Upper lobe of left lung (tissue), 6 donors: ENCODE data around the gene VPS8. TPM values are rescaled to one million over a fixed set of nuclear protein-coding genes. Genes with fewer than 3 reads are reported as not detected.

Experiments
- ATAC-seq, 2 donors: fragments of 200-7000 bp; cut with Tn5 transposase; one replicate each; pipeline ENCODE4 v1.9.1; 2022; ENCODE audit warnings: mild to moderate bottlenecking in 2 of 2, moderate library complexity in 2 of 2; ENCODE audit not compliant: low FRiP score in 2 of 2
- DNase-seq, 2 donors: peaks; one replicate each; pipeline ENCODE4 v3.0.0-alpha.2; 2019 to 2020
- H3K27ac ChIP-seq, 4 donors: fragments of 200-600 bp; sonication (generic); one replicate each; pipeline ENCODE4 v1.5.1; 2016 to 2019
- H3K27me3 ChIP-seq, 4 donors: fragments of 200-600 bp; sonication (generic); one replicate each; pipeline ENCODE4 v1.5.1; 2017 to 2019
- H3K36me3 ChIP-seq, 4 donors: fragments of 200-600 bp; sonication (generic); one replicate each; pipeline ENCODE4 v1.5.1; 2016 to 2019
- H3K4me1 ChIP-seq, 4 donors: fragments of 200-600 bp; sonication (generic); one replicate each; pipeline ENCODE4 v1.5.1; 2018 to 2019
- H3K4me3 ChIP-seq, 4 donors: fragments of 200-600 bp; sonication (generic); one replicate each; pipeline ENCODE4 v1.5.1; 2017 to 2019; ENCODE audit warnings: mild to moderate bottlenecking in 2 of 4, moderate library complexity in 1 of 4
- H3K9me3 ChIP-seq, 4 donors: fragments of 200-600 bp; sonication (generic); one replicate each; pipeline ENCODE4 v1.5.1; 2018 to 2019
- EP300 ChIP-seq, 4 donors: sonication (generic); formaldehyde crosslinking; IDR thresholded peaks; one replicate each; pipeline ENCODE4 v1.5.1; 2017; ENCODE audit warnings: antibody characterized with exemption in 4 of 4, control low read depth in 2 of 4
- POLR2A ChIP-seq, 4 donors: fragments of 450-650 bp; IDR thresholded peaks; one replicate each; pipeline ENCODE4 v1.5.1; 2016 to 2017; ENCODE audit warnings: antibody characterized with exemption in 4 of 4, mild to moderate bottlenecking in 2 of 4
- POLR2AphosphoS5 ChIP-seq, 2 donors: sonication (generic); formaldehyde crosslinking; IDR thresholded peaks; one replicate each; pipeline ENCODE4 v1.5.1; 2017; ENCODE audit warnings: antibody characterized with exemption in 2 of 2
- WGBS, 2 donors: methylation state at CpG; one replicate each; pipeline ENCODE4 v1.1.5; 2017 to 2018; 5-methylcytosine and 5-hydroxymethylcytosine counted together
- total RNA-seq, 6 donors: library from RNA; depleted of rRNA in 4 of 6; stranded (reverse); fragments of >200 nt in 4 of 6; gene quantifications; one replicate each; pipeline versions ENCODE4 v1.1.0 to v1.2.1, GENCODE V29; 2016 to 2021
- TF ChIP-seq, protein P1 (sequence below), 6 experiments: fragments of 450-650 bp in 4 of 6; fragments of 200-600 bp in 2 of 6; sonication (generic) in 2 of 6; IDR thresholded peaks; one replicate each; pipeline ENCODE4 v1.5.1; 2016 to 2019; ENCODE audit warnings: antibody characterized with exemption in 6 of 6
- donor health status: DM: no; HTN: no; CAD: no; lungs with moderate emphysema.
- donor health status: DM: no; HTN: yes; CAD: no; lungs with severe emphysema.

VPS8 gene
- total RNA-seq, 6 donors from 2014 or later = 50.9 to 147 (median 61.5) TPM

DNA sequence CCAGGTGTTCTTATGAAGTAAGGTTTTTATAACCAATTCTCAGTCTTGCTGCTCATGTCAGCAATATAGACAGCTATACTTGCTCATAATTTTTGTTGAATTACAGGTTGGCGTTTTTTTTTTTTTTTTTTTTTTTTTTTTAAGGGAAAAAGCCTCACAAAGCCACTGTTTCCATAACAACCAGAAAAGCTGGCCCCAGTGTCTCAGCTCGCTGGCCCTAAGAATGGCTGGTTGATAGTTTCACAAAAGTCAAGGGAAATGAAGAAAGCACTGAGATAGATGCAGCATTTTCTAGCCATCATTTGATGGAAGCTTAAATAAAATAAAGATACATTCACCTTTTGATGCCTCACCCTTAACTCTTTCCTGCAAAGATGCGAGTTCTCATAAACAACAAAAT is 219.0 kb downstream of the VPS8 start:
- H3K4me3 ChIP-seq = no peak overlapping the region
- no peaks in the 10 kb centered on the region for H3K9me3 ChIP-seq
- TF ChIP-seq, protein P1, sequence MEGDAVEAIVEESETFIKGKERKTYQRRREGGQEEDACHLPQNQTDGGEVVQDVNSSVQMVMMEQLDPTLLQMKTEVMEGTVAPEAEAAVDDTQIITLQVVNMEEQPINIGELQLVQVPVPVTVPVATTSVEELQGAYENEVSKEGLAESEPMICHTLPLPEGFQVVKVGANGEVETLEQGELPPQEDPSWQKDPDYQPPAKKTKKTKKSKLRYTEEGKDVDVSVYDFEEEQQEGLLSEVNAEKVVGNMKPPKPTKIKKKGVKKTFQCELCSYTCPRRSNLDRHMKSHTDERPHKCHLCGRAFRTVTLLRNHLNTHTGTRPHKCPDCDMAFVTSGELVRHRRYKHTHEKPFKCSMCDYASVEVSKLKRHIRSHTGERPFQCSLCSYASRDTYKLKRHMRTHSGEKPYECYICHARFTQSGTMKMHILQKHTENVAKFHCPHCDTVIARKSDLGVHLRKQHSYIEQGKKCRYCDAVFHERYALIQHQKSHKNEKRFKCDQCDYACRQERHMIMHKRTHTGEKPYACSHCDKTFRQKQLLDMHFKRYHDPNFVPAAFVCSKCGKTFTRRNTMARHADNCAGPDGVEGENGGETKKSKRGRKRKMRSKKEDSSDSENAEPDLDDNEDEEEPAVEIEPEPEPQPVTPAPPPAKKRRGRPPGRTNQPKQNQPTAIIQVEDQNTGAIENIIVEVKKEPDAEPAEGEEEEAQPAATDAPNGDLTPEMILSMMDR (IDR thresholded peaks at IDR 0.05) = no peak
- TF ChIP-seq POLR2AphosphoS5 (IDR thresholded peaks at IDR 0.05) (no peak), POLR2A (IDR thresholded peaks at IDR 0.05) (no peak), EP300 (IDR thresholded peaks at IDR 0.05) (no peak)
- no peak for ATAC-seq
- no peak for DNase-seq
- H3K27me3 ChIP-seq = no peaks in the 10 kb centered on the region
- H3K4me1 ChIP-seq = no peaks in the 10 kb centered on the region
- 86 to 94% methylated on average over 3 of the region's 3 CpGs for WGBS, 2 donors
- H3K27ac ChIP-seq = no peak overlapping the region
- peaks cover 0 to 7% (median 2%) of the 10 kb centered on the region in 4 donors for H3K36me3 ChIP-seq

DNA sequence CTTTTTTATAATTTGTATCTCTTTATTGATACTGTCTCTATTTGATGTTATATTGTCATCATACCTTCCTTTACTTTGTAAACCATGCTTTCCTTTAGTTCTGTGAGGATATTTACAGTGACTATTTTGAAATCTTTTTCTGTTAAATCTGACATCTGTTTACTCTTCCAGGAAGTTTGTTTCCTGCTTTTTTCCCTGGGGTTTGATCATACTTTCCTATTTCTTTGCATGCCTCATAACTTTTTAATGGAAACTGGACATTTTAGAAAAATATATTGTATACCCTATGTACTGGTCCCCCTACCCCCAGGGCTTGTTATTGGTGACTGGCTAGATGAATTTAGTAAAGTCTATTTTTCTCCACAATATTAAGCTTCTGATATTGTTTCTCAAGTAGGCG is 225.8 kb downstream of the VPS8 start:
- Histone ChIP-seq H3K9me3 (peaks cover 0 to 3% (median 0%) of the 10 kb centered on the region in 4 donors), H3K4me3 (no peak overlapping the region), H3K27ac (no peak overlapping the region), H3K27me3 (no peaks in the 10 kb centered on the region), H3K36me3 (no peaks in the 10 kb centered on the region), H3K4me1 (no peaks in the 10 kb centered on the region)
- no peak for DNase-seq
- ATAC-seq = no peak
- TF ChIP-seq POLR2AphosphoS5 (IDR thresholded peaks at IDR 0.05) (no peak), POLR2A (IDR thresholded peaks at IDR 0.05) (no peak)
- WGBS, 2 donors = 96 to 100% methylated on average over 1 of the region's 1 CpG

- no peak for ATAC-seq
- WGBS, 2 donors = 100% methylated on average over 1 of the region's 1 CpG
- Histone ChIP-seq H3K4me3 (no peak overlapping the region), H3K27ac (no peak overlapping the region), H3K4me1 (peaks cover 0 to 7% (median 5%) of the 10 kb centered on the region in 4 donors), H3K27me3 (no peaks in the 10 kb centered on the region), H3K9me3 (peaks cover 0 to 3% (median 0%) of the 10 kb centered on the region in 4 donors), H3K36me3 (no peaks in the 10 kb centered on the region)
- DNase-seq = no peak
- TF ChIP-seq POLR2AphosphoS5 (IDR thresholded peaks at IDR 0.05) (no peak), POLR2A (IDR thresholded peaks at IDR 0.05) (no peak), EP300 (IDR thresholded peaks at IDR 0.05) (no peak)
- TF ChIP-seq, protein P1 (IDR thresholded peaks at IDR 0.05) = no peak
Observed at GRCh38 chr3:185040425-185040824, 228.5 kb downstream of the VPS8 start.

DNA sequence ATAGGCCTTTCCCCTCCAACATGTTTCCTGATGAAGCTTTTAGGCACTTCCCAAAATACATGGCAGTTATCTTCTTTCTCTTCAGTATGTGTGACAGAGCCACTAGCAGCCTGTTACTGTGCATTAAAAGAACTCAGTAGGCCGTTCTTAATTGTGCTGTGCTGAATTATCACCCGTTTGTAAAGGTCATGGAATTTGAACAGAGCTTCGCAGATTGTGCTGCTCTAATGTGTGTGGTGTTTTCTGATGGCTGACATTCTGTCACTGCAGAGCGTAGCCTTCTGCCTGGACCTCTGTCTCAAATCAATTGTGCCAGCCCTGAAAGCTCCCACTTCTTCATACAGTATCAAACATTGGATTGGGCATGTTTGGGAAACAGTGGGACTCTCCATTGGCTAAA is 229.6 kb downstream of the VPS8 start:
- 94 to 95% methylated on average over 4 of the region's 4 CpGs for WGBS, 2 donors
- H3K36me3 ChIP-seq = peaks cover 0 to under 1% (median 0%) of the 10 kb centered on the region in 4 donors
- H3K4me1 ChIP-seq = peaks cover 0 to 7% (median 5%) of the 10 kb centered on the region in 4 donors
- peaks cover 0 to 3% (median 0%) of the 10 kb centered on the region in 4 donors for H3K9me3 ChIP-seq
- no peak for ATAC-seq
- no peaks in the 10 kb centered on the region for H3K27me3 ChIP-seq
- TF ChIP-seq POLR2A (IDR thresholded peaks at IDR 0.05) (no peak), POLR2AphosphoS5 (IDR thresholded peaks at IDR 0.05) (no peak), EP300 (IDR thresholded peaks at IDR 0.05) (no peak)
- TF ChIP-seq, protein P1 (IDR thresholded peaks at IDR 0.05) = no peak
- DNase-seq = no peak
- H3K27ac ChIP-seq = no peak overlapping the region
- no peak overlapping the region for H3K4me3 ChIP-seq

GRCh38 chr3:185042312-185043050 is 230.5 kb downstream of the VPS8 start:
- no peaks in the 10 kb centered on the region for H3K27me3 ChIP-seq
- H3K9me3 ChIP-seq = no peaks in the 10 kb centered on the region
- 69 to 71% methylated on average over 7 of the region's 7 CpGs for WGBS, 2 donors
- TF ChIP-seq EP300 (IDR thresholded peaks at IDR 0.05) (no peak), POLR2A (IDR thresholded peaks at IDR 0.05) (no peak), POLR2AphosphoS5 (IDR thresholded peaks at IDR 0.05) (no peak)
- TF ChIP-seq, protein P1 (IDR thresholded peaks at IDR 0.05) = no peak
- H3K36me3 ChIP-seq = peaks cover 0 to 2% (median 0%) of the 10 kb centered on the region in 4 donors
- H3K27ac ChIP-seq = no peak overlapping the region
- peaks cover 0 to 7% (median 5%) of the 10 kb centered on the region in 4 donors for H3K4me1 ChIP-seq
- ATAC-seq (no peak), DNase-seq (no peak)
- H3K4me3 ChIP-seq = no peak overlapping the region
